K562 (cell line): ENCODE results near the gene CEBPZ.

ENCODE experiments used
- CEBPB ChIP-seq: fragments of 450-650 bp; IDR thresholded peaks from 2 replicates; pipeline ENCODE4 v1.6.1; 2016; ENCODE audit warnings: missing genetic modification characterization, missing compliant biosample characterization
- CHD2 ChIP-seq: IDR thresholded peaks from 2 replicates; pipeline ENCODE4 v1.6.1; 2011; ENCODE audit warnings: low read depth, low read length
- GATA2 ChIP-seq: sonication (generic); formaldehyde crosslinking; IDR thresholded peaks from 2 replicates; pipeline ENCODE4 v1.4.0; 2020; ENCODE audit warnings: mild to moderate bottlenecking, missing genetic modification reagents
- GTF2E2 ChIP-seq: fragments of 200-800 bp; sonication (Bioruptor generic); IDR thresholded peaks from 2 replicates; pipeline ENCODE4 v1.6.1; 2016; ENCODE audit warnings: missing genetic modification characterization, missing compliant biosample characterization
- POLR2AphosphoS5 ChIP-seq: IDR thresholded peaks from 2 replicates; pipeline ENCODE4 v1.6.1; 2011; ENCODE audit warnings: mild to moderate bottlenecking, low read depth, low read length, moderate library complexity; ENCODE audit not compliant: control insufficient read depth, insufficient read depth
- RB1 ChIP-seq: fragments of 450-650 bp; IDR thresholded peaks from 2 replicates; pipeline ENCODE4 v1.6.1; 2017; ENCODE audit warnings: low read depth, mild to moderate bottlenecking
- SIN3A ChIP-seq, 2 experiments: fragments of 150-350 bp in 1 of 2; IDR thresholded peaks; 2 replicates each; pipeline ENCODE4 v1.6.1; 2011 to 2016; ENCODE audit warnings: borderline replicate concordance in 2 of 2, low read depth in 2 of 2, low read length in 2 of 2, mild to moderate bottlenecking in 2 of 2, moderate library complexity in 2 of 2; ENCODE audit not compliant: control insufficient read depth in 1 of 2
- SP2 ChIP-seq: IDR thresholded peaks from 2 replicates; pipeline ENCODE4 v1.6.1; 2011; ENCODE audit warnings: mild to moderate bottlenecking, low read depth, low read length, moderate library complexity; ENCODE audit not compliant: poor library complexity, severe bottlenecking; ENCODE audit errors: extremely low read depth
- ZBTB7A ChIP-seq: IDR thresholded peaks from 2 replicates; pipeline ENCODE4 v1.6.1; 2011; ENCODE audit warnings: low read depth, mild to moderate bottlenecking, low read length, moderate library complexity, borderline replicate concordance; ENCODE audit not compliant: control insufficient read depth
- ZNF695 ChIP-seq: fragments of 450-650 bp; formaldehyde crosslinking; IDR thresholded peaks from 2 replicates; pipeline ENCODE4 v1.4.0; 2020; ENCODE audit warnings: mild to moderate bottlenecking, moderate library complexity
- TF ChIP-seq, protein P1 (sequence below), 3 experiments: IDR thresholded peaks in 2 of 3; conservative IDR thresholded peaks in 1 of 3; 2 replicates each; pipeline ENCODE4 v1.5.1; 2011 to 2012; ENCODE audit warnings: low read length in 3 of 3, mild to moderate bottlenecking in 3 of 3, control low read depth in 2 of 3, improper control_type of control experiment in 1 of 3, inconsistent platforms in 1 of 3, low read depth in 1 of 3, mixed read lengths in 1 of 3, moderate library complexity in 1 of 3; ENCODE audit not compliant: insufficient read depth in 2 of 3
- TF ChIP-seq, protein P2 (sequence below), 2 experiments: fragments of 200-800 bp in 1 of 2; sonication (Bioruptor generic) in 1 of 2; sonication (generic) in 1 of 2; formaldehyde crosslinking in 1 of 2; IDR thresholded peaks in 1 of 2; conservative IDR thresholded peaks in 1 of 2; 2 replicates each; pipeline versions ENCODE4 v1.5.0 to v1.6.1; 2016 to 2020; ENCODE audit warnings: missing compliant biosample characterization in 1 of 2, missing genetic modification characterization in 1 of 2, missing genetic modification reagents in 1 of 2

DNA sequence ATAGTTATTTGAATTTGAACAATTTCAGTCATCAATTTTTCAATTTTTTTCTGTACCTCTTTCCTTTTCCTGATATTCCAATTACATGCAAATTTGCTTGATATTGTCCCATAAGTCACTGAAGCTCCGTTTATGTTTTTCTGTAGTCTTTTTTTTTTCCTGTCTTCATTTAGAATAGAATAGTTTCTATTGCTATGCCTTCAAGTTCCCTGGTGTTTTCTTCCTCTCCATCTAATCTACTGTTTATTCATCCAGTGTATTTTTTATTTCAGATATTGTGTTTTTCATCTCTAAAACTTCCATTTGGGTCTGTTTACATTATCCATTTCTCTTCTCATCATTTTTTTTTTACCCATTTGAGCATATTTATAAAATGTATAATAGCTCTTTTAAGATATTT lies 66.6 kb downstream of the CEBPZ start:
- TF ChIP-seq, protein P1, sequence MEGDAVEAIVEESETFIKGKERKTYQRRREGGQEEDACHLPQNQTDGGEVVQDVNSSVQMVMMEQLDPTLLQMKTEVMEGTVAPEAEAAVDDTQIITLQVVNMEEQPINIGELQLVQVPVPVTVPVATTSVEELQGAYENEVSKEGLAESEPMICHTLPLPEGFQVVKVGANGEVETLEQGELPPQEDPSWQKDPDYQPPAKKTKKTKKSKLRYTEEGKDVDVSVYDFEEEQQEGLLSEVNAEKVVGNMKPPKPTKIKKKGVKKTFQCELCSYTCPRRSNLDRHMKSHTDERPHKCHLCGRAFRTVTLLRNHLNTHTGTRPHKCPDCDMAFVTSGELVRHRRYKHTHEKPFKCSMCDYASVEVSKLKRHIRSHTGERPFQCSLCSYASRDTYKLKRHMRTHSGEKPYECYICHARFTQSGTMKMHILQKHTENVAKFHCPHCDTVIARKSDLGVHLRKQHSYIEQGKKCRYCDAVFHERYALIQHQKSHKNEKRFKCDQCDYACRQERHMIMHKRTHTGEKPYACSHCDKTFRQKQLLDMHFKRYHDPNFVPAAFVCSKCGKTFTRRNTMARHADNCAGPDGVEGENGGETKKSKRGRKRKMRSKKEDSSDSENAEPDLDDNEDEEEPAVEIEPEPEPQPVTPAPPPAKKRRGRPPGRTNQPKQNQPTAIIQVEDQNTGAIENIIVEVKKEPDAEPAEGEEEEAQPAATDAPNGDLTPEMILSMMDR (IDR thresholded peaks at IDR 0.05 in 2 of 3, conservative IDR thresholded peaks at IDR 0.05 in 1 of 3; ENCODE audit: insufficient read depth in 2 of 3, low read depth in 1 of 3, low read length in 3 of 3) = no peak
- no peak for TF ChIP-seq POLR2AphosphoS5
- no peak for TF ChIP-seq CEBPB (tag)
- TF ChIP-seq, protein P2, sequence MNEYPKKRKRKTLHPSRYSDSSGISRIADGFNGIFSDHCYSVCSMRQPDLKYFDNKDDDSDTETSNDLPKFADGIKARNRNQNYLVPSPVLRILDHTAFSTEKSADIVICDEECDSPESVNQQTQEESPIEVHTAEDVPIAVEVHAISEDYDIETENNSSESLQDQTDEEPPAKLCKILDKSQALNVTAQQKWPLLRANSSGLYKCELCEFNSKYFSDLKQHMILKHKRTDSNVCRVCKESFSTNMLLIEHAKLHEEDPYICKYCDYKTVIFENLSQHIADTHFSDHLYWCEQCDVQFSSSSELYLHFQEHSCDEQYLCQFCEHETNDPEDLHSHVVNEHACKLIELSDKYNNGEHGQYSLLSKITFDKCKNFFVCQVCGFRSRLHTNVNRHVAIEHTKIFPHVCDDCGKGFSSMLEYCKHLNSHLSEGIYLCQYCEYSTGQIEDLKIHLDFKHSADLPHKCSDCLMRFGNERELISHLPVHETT (CRISPR knock-in tag; conservative IDR thresholded peaks at IDR 0.05 in 1 of 2, IDR thresholded peaks at IDR 0.05 in 1 of 2) = no peak
- no peak for TF ChIP-seq SP2
- TF ChIP-seq GATA2 (CRISPR knock-in tag) = no peak
- no peak for TF ChIP-seq ZBTB7A
- no peak for TF ChIP-seq RB1
- TF ChIP-seq ZNF695 (CRISPR knock-in tag) = no peak
- no peak for TF ChIP-seq CHD2
- no peak for TF ChIP-seq GTF2E2
- TF ChIP-seq SIN3A (IDR thresholded peaks at IDR 0.05; ENCODE audit: borderline replicate concordance in 2 of 2, control insufficient read depth in 1 of 2, low read depth in 2 of 2, low read length in 2 of 2) = no peak
